Retinal pigment epithelial cell (primary cell): ENCODE data around the gene CLIC4.
A peak's percentile ranks its signal among the peaks of the same experiment; 100 is the strongest.

Source experiments
- DNase-seq: peaks from one replicate; pipeline ENCODE4 v3.0.0-alpha.2; 2010; ENCODE audit warnings: low read depth
- H3K4me3 ChIP-seq: 2 replicates; pipeline ENCODE4 v1.5.1; 2011; ENCODE audit warnings: mild to moderate bottlenecking, low read length, control low read depth, moderate library complexity
- TF ChIP-seq, protein P1 (sequence below): conservative IDR thresholded peaks from 2 replicates; pipeline ENCODE4 v1.5.1; 2011; ENCODE audit warnings: low read depth, low read length, control low read depth, inconsistent platforms

The CLIC4 gene

DNA sequence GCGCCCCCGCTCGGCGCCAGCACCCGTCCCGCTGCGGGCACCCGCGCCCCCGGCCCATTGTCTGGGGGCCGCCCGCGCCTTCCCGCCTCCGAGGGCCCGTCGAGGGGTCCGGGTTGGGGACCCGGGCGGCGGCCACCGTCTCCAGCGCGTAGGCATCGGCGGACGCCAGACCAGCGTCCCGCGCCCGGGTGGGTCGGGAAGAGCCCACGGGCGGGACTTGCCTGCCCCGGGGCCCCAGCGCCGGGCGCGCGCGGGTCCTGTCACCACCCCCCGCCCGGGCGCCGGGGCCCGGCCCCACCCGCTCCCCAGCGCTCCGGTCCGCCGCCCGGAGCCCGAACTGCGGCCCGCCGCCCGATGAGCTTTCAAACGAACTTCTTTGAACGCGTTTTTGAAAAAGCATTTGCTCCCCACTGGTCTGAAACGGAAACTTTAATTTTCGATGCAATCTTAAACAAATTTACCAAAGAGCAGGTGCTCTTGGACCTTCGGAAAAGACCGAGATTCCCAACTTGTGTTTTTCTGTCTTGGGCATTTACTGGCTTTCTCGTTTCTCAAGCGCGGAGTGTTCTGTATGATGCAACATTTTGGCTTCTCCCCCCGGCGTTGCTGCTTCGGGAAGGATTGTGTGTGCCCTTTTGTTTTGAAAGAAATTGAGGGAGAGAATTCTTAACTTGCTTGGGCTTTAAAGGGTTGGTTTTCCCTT lies 615 bp downstream of the CLIC4 start:
- TF ChIP-seq, protein P1, sequence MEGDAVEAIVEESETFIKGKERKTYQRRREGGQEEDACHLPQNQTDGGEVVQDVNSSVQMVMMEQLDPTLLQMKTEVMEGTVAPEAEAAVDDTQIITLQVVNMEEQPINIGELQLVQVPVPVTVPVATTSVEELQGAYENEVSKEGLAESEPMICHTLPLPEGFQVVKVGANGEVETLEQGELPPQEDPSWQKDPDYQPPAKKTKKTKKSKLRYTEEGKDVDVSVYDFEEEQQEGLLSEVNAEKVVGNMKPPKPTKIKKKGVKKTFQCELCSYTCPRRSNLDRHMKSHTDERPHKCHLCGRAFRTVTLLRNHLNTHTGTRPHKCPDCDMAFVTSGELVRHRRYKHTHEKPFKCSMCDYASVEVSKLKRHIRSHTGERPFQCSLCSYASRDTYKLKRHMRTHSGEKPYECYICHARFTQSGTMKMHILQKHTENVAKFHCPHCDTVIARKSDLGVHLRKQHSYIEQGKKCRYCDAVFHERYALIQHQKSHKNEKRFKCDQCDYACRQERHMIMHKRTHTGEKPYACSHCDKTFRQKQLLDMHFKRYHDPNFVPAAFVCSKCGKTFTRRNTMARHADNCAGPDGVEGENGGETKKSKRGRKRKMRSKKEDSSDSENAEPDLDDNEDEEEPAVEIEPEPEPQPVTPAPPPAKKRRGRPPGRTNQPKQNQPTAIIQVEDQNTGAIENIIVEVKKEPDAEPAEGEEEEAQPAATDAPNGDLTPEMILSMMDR = no peak
- H3K4me3 ChIP-seq = peak overlapping the region; percentile 91
- no peak for DNase-seq

DNA sequence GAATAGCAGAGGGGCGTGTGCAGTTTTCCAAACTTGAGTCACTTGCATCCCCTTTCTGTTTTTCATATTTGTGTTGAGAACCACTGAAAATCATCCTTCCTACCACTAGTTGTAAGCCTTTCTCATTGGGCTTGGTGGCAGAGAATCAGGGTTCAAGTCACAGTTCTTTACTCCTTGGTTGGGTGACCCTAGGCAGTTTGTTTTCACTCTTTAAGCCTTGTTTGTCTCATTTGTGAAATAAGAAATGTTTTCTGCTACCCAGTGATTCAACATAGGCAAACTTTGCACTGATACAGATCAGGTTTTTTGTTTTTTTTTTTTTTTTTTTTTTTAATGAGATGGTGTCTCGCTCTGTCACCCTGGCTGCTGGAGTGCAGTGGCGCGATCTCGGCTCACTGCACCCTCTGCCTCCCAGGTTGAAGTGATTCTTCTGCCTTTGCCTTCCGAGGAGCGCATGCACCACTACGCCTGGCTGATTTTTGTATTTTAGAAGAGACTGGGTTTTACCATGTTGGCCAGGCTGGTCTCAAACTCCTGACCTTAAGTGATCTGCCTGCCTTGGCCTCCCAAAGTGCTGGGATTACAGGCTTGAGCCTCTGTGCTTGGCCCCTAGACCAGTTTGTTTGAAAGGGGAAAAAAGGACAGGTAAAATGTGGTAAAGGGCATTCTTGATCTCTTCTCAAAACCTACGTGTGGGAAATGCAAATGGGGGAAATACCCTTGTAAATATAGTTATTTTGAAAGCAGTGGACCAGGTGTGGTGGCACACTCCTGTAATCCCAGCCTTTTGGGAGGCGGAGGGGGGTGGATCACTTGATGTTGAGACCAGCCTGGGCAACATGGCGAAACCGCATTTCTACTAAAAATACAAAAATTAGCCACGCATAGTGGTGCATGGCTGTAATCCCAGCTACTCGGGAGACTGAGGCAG lies 3.2 kb downstream of the CLIC4 start:
- TF ChIP-seq, protein P1 = no peak
- DNase-seq = no peak
- no peak overlapping the region for H3K4me3 ChIP-seq

DNA sequence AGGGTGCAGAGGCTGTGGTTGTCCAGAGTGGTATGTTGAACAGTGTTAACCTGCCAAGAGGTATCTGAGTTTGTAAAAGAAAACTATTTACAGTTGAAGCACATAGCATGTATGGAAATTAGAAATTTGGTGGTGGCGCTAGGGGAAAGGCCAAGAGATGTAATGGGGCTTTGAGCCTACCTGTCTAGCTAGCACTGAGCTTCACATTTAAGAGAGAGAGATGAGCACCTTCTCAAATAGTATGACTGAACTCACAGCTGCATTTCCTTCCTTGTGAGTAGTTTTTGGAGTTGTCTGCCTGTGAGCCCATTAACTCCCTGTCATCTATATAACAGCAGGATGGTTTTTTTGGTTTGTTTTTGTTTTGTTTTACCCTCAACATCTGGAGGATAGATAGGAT lies 4.0 kb downstream of the CLIC4 start:
- no peak overlapping the region for H3K4me3 ChIP-seq
- DNase-seq = no peak
- TF ChIP-seq, protein P1 = no peak

DNA sequence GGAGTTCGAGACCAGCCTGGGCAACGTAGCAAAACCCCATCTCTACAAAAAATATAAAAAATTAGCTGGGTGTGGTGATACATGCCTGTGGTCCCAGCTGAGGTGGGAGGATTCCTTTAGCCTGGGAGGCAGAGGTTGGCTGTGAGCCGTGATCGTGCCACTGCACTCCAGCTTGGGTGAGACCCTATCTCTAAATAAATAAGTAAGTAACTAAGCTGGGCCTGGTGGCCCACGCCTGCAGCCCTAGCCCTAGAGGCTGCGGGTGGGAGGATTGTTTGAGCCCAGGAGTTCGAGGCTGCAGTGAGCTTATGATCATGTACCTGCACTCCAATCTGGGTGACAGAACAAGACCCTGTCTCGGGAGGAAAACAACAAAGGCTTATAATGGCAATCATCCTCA lies 4.6 kb downstream of the CLIC4 start:
- TF ChIP-seq, protein P1 = no peak
- DNase-seq = no peak
- H3K4me3 ChIP-seq = no peak overlapping the region

DNA sequence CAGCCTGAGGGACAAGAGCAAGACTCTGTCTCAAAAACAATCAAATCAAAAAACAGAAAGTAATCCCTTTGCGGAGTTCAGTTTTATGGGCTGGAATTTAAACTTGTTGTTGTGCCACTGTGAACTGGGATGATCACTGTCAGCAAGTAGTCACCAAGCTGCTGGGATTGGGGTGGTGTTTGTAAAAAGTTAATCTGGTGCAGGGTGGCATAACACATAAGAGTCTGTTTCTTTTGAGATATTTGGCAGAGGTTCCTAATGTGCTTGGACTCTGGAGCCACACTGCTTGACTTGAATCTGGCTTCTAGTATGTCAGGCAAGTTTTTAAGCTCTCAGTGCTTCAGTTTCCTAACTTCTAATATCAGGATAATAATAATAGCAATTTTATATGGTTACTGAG lies 6.6 kb downstream of the CLIC4 start:
- no peak overlapping the region for H3K4me3 ChIP-seq
- TF ChIP-seq, protein P1 = no peak
- no peak for DNase-seq

DNA sequence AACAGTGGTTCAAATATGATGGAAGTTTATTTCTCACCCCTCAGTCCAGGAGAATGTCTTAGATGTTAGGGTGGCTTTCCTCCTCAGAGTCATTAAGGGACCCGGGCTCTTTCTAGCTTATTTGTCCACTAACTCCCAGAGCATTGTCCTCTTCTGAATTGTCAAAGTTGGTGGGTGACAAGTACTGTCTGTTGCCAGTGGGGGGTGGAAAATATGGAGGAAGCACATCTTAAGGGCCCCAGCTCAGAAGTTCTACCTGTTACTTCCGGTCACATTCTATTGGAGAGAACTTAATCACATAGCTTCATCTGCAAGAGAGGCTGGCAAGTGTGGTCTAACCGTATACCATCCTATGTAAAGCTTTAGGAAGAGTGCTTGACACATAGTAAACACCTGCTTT lies 7.1 kb downstream of the CLIC4 start:
- no peak for DNase-seq
- TF ChIP-seq, protein P1 = no peak
- no peak overlapping the region for H3K4me3 ChIP-seq
